NCI-H345 treated with DMSO at 0.1 percent for 48 hours (cell line): Measurements from ENCODE around the gene PXMP2.

ENCODE experiments used
- DNase-seq: peaks from one replicate; lab custom pipeline; 2025; ENCODE audit not compliant: unreplicated experiment; lab: John Stamatoyannopoulos, UW

PXMP2 gene

GRCh38 chr12:132660052-132660451, 27.3 kb upstream of the PXMP2 start:
- DNase-seq: no peak

- DNase-seq: no peak
Observed at GRCh38 chr12:132660996-132661395, 26.4 kb upstream of the PXMP2 start.

- no peak for DNase-seq
Observed at GRCh38 chr12:132661972-132662371, 25.4 kb upstream of the PXMP2 start.

GRCh38 chr12:132662901-132663755, 24.3 kb upstream of the PXMP2 start:
- no peak for DNase-seq

- DNase-seq: no peak
Observed at GRCh38 chr12:132664206-132665148, 22.9 kb upstream of the PXMP2 start.

- DNase-seq: no peak
Observed at GRCh38 chr12:132665149-132665491, 22.3 kb upstream of the PXMP2 start.

- DNase-seq: no peak
Observed at GRCh38 chr12:132665794-132666193, 21.6 kb upstream of the PXMP2 start.

- no peak for DNase-seq
Observed at GRCh38 chr12:132668191-132669088, 18.9 kb upstream of the PXMP2 start.

GRCh38 chr12:132669166-132669879, 18.1 kb upstream of the PXMP2 start:
- no peak for DNase-seq

GRCh38 chr12:132672116-132672515, 15.3 kb upstream of the PXMP2 start:
- DNase-seq: no peak

- no peak for DNase-seq
Observed at GRCh38 chr12:132672678-132673077, 14.7 kb upstream of the PXMP2 start.

- DNase-seq: no peak
Observed at GRCh38 chr12:132673288-132674179, 13.9 kb upstream of the PXMP2 start.

- no peak for DNase-seq
Observed at GRCh38 chr12:132674561-132674960, 12.8 kb upstream of the PXMP2 start.

GRCh38 chr12:132675757-132676432, 11.5 kb upstream of the PXMP2 start:
- no peak for DNase-seq

- DNase-seq: no peak
Observed at GRCh38 chr12:132677492-132677891, 9.9 kb upstream of the PXMP2 start.

- DNase-seq: no peak
Observed at GRCh38 chr12:132685400-132685799, 2.0 kb upstream of the PXMP2 start.

GRCh38 chr12:132686825-132687210, 569 bp upstream of the PXMP2 start:
- no peak for DNase-seq

- DNase-seq: no peak
Observed at GRCh38 chr12:132689227-132689626, 1.8 kb downstream of the PXMP2 start.

- no peak for DNase-seq
Observed at GRCh38 chr12:132690112-132690511, 2.7 kb downstream of the PXMP2 start.
